Gastrocnemius medialis (tissue), 4 donors: Measurements from ENCODE around the gene KIRREL3. TPM values are rescaled to one million over a fixed set of nuclear protein-coding genes. Genes with fewer than 3 reads are reported as not detected.
A peak's percentile ranks its signal among the peaks of the same experiment; 100 is the strongest.

Experiments
- ATAC-seq, 2 donors: fragments of 150-250 bp; one replicate each; pipeline ENCODE4 v1.9.1; 2016
- DNase-seq, 2 donors: peaks; one replicate each; pipeline ENCODE4 v3.0.0-alpha.2; 2019
- H3K27ac ChIP-seq, 4 donors: fragments of 200-600 bp; sonication (generic); 1 replicate in 1 of 4; 2 replicates in 3 of 4; pipeline ENCODE4 v1.5.1; 2016 to 2018; ENCODE audit warnings: mild to moderate bottlenecking in 2 of 4, moderate library complexity in 1 of 4
- H3K27me3 ChIP-seq, 3 donors: fragments of 200-600 bp; sonication (generic) in 2 of 3; 1 replicate in 1 of 3; 2 replicates in 2 of 3; pipeline versions ENCODE4 v1.5.1 to v1.6.0; 2016 to 2019; ENCODE audit warnings: mild to moderate bottlenecking in 1 of 3, moderate library complexity in 1 of 3
- H3K36me3 ChIP-seq, 2 donors: fragments of 200-600 bp; sonication (generic) in 1 of 2; one replicate each; pipeline ENCODE4 v1.5.1; 2017 to 2018
- H3K4me1 ChIP-seq, 2 donors: fragments of 200-600 bp; sonication (generic) in 1 of 2; one replicate each; pipeline ENCODE4 v1.5.1; 2016 to 2017; ENCODE audit warnings: mild to moderate bottlenecking in 2 of 2
- H3K4me3 ChIP-seq, 4 donors: fragments of 200-600 bp; sonication (generic) in 3 of 4; 1 replicate in 1 of 4; 2 replicates in 3 of 4; pipeline ENCODE4 v1.5.1; 2016 to 2019; ENCODE audit warnings: mild to moderate bottlenecking in 2 of 4
- H3K9me3 ChIP-seq, 3 donors: fragments of 200-600 bp; sonication (generic) in 2 of 3; 1 replicate in 1 of 3; 2 replicates in 2 of 3; pipeline ENCODE4 v1.5.1; 2016 to 2019
- CTCF ChIP-seq, 5 experiments: fragments of 450-650 bp in 3 of 5; fragments of 200-600 bp in 2 of 5; sonication (generic) in 2 of 5; IDR thresholded peaks in 4 of 5; conservative IDR thresholded peaks in 1 of 5; 1 replicate in 4 of 5; 2 replicates in 1 of 5; pipeline ENCODE4 v1.5.1; 2016 to 2019; ENCODE audit warnings: antibody characterized with exemption in 5 of 5, mild to moderate bottlenecking in 3 of 5, moderate library complexity in 3 of 5
- POLR2A ChIP-seq, 2 donors: fragments of 450-650 bp; IDR thresholded peaks; one replicate each; pipeline ENCODE4 v1.6.1; 2017; ENCODE audit warnings: antibody characterized with exemption in 2 of 2, mild to moderate bottlenecking in 2 of 2, moderate library complexity in 2 of 2
- in situ Hi-C, 4 donors: fragments of 200-750 bp; cut with MboI; loops; one replicate each; pipeline versions ENCODE4 v1.15.0 to v1.8.0; 2017; ENCODE audit warnings: low sequenced_read_pairs in 4 of 4
- intact Hi-C: fragments of 100-400 bp; cut with DNase I; formaldehyde crosslinking; loops from one replicate; pipeline ENCODE4 v1.15.1; 2023; ENCODE audit warnings: low total_unique reads
- total RNA-seq, 4 donors: library from RNA; depleted of rRNA; stranded (reverse); fragments of >200 nt; gene quantifications; one replicate each; pipeline versions ENCODE4 v1.1.0 to v1.2.3, GENCODE V29; 2016

KIRREL3 gene
- total RNA-seq, 4 donors from 2014 or later: 0.10 TPM; not detected in 3

- Histone ChIP-seq H3K9me3 (no peaks in the 10 kb centered on the region), H3K4me3 (no peak overlapping the region), H3K4me1 (no peaks in the 10 kb centered on the region), H3K27ac (no peak overlapping the region), H3K27me3 (no peaks in the 10 kb centered on the region), H3K36me3 (no peaks in the 10 kb centered on the region)
- intact Hi-C loops: no loop called here
- TF ChIP-seq CTCF (IDR thresholded peaks at IDR 0.05 in 4 of 5, conservative IDR thresholded peaks at IDR 0.05 in 1 of 5): no peak
- TF ChIP-seq POLR2A (IDR thresholded peaks at IDR 0.05): no peak
- DNase-seq (no peak), ATAC-seq (no peak)
- in situ Hi-C loops: loop anchor here in 1 of 4 donors (10.0 kb wide), 1 partner anchor 267 kb away; no protein-coding TSS in a partner anchor
Observed at GRCh38 chr11:126718276-126718675, 282.3 kb downstream of the KIRREL3 start.

- DNase-seq (no peak), ATAC-seq (no peak)
- Histone ChIP-seq H3K27me3 (no peaks in the 10 kb centered on the region), H3K36me3 (no peaks in the 10 kb centered on the region), H3K4me1 (no peaks in the 10 kb centered on the region), H3K4me3 (no peak overlapping the region), H3K9me3 (no peaks in the 10 kb centered on the region), H3K27ac (no peak overlapping the region)
- intact Hi-C loops (loop anchor here (2.0 kb wide), 1 partner anchor 272 kb away; no protein-coding TSS in a partner anchor), in situ Hi-C loops (loop anchor here in 1 of 4 donors (10.0 kb wide), 1 partner anchor 268 kb away; no protein-coding TSS in a partner anchor)
- TF ChIP-seq CTCF (IDR thresholded peaks at IDR 0.05 in 4 of 5, conservative IDR thresholded peaks at IDR 0.05 in 1 of 5): peak in 1 of 5 experiments; percentile 34
- no peak for TF ChIP-seq POLR2A (IDR thresholded peaks at IDR 0.05)
Observed at GRCh38 chr11:126716456-126717083, 284.0 kb downstream of the KIRREL3 start.

- in situ Hi-C loops: loop anchor here in 1 of 4 donors (10.0 kb wide), 1 partner anchor 271 kb away; no protein-coding TSS in a partner anchor
- intact Hi-C loops: no loop called here
- no peaks in the 10 kb centered on the region for H3K4me1 ChIP-seq
- no peaks in the 10 kb centered on the region for H3K27me3 ChIP-seq
- TF ChIP-seq CTCF (IDR thresholded peaks at IDR 0.05 in 4 of 5, conservative IDR thresholded peaks at IDR 0.05 in 1 of 5) (no peak), POLR2A (IDR thresholded peaks at IDR 0.05) (no peak)
- H3K4me3 ChIP-seq: no peak overlapping the region
- H3K36me3 ChIP-seq: no peaks in the 10 kb centered on the region
- H3K27ac ChIP-seq: no peak overlapping the region
- no peak for ATAC-seq
- DNase-seq: no peak
- H3K9me3 ChIP-seq: no peaks in the 10 kb centered on the region
Observed at GRCh38 chr11:126713806-126714205, 286.8 kb downstream of the KIRREL3 start.

- Histone ChIP-seq H3K9me3 (no peaks in the 10 kb centered on the region), H3K36me3 (no peaks in the 10 kb centered on the region), H3K27ac (no peak overlapping the region), H3K27me3 (no peaks in the 10 kb centered on the region), H3K4me1 (no peaks in the 10 kb centered on the region), H3K4me3 (no peak overlapping the region)
- TF ChIP-seq CTCF (IDR thresholded peaks at IDR 0.05 in 4 of 5, conservative IDR thresholded peaks at IDR 0.05 in 1 of 5): no peak
- TF ChIP-seq POLR2A (IDR thresholded peaks at IDR 0.05): no peak
- intact Hi-C loops (no loop called here), in situ Hi-C loops (loop anchor here in 1 of 4 donors (10.0 kb wide), 1 partner anchor 273 kb away; no protein-coding TSS in a partner anchor)
- DNase-seq (no peak), ATAC-seq (no peak)
Observed at GRCh38 chr11:126711977-126712625, 288.5 kb downstream of the KIRREL3 start.
